HG03520 (cell line): Measurements from ENCODE around the gene MOB2.
"Not testable (repeated sequence)": the region's sequence is repeated elsewhere in the genome, so short reads cannot be mapped to it uniquely, and the experiment has no call there.

Experiments
- ATAC-seq: cut with Tn5 transposase; IDR thresholded peaks from one replicate; pipeline ENCODE4 v1.9.1; 2021; ENCODE audit warnings: mild to moderate bottlenecking, moderate library complexity; ENCODE audit not compliant: unreplicated experiment

MOB2 gene

GRCh38 chr11:1423406-1423805 lies 63.2 kb downstream of the MOB2 start:
- not testable (repeated sequence) for ATAC-seq

GRCh38 chr11:1422981-1423380 lies 63.6 kb downstream of the MOB2 start:
- ATAC-seq: no peak

GRCh38 chr11:1422481-1422880 lies 64.1 kb downstream of the MOB2 start:
- ATAC-seq: no peak

- no peak for ATAC-seq
These were observed 65.3 kb downstream of the MOB2 start for GRCh38 chr11:1421291-1421690.

GRCh38 chr11:1419811-1420210 lies 66.8 kb downstream of the MOB2 start:
- no peak for ATAC-seq
